Activated naive CD8-positive, alpha-beta T cell treated with anti-CD3 and anti-CD28 coated beads, Interleukin-2, amount 50 U/mL, for 16 hours (primary cell): Measurements from ENCODE around the gene MAPRE3.

ENCODE experiments used
- DNase-seq: peaks from one replicate; pipeline ENCODE4 v3.0.0-alpha.2; 2020; ENCODE audit warnings: low read depth, low spot score

MAPRE3 gene

DNA sequence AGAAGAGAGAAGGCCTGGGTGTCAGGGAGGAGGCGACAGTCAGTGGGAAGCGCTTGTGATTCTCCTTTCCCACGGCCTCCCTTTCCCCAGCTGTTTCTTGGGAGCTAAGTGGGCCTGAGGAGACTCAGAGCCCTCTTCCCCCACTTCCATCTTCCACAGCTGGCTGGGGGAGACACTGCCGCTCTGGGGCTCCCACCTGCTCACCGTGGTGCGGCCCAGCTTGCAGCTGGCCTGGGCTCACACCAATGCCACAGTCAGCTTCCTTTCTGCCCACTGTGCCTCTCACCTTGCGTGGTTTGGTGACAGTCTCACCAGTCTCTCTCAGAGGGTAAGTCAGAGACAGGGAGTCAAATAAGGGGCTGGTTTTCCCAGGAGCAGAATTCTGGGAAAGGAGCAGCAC, 69.4 kb downstream of the MAPRE3 start:
- no peak for DNase-seq

DNA sequence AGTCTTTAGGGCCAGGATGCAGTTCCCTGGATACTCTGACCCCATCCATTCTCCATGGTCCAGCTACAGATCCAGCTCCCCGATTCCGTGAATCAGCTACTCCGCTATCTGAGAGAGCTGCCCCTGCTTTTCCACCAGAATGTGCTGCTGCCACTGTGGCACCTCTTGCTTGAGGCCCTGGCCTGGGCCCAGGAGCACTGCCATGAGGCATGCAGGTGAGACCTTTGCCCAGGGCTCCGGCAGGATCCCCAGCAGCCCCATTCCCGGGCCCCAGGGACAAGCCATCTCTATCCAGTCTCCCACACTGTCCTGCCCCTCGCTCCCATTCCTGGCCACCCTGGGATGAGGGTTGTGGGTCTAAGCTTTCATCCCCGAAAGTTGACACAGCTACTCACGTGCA, 69.8 kb downstream of the MAPRE3 start:
- no peak for DNase-seq

DNA sequence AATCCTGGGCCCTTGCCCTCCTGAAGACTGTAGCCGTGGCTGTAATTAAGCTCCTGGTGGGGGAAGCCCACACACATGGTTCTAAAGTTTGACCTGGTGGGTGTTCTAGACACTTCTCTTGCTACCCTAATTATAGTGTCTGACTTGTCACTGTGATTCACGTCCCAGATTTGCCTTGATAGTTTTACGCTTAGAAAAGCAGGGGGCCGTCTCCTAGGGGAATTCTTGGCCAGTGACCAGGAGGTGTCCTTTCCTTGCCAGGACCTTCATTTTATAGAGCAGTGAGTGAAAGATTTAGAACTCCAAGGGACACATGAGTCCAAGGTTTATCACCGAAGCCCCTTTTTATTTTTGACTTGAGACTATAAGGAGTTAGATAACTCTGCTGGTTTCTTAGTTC, 71.3 kb downstream of the MAPRE3 start:
- DNase-seq: no peak

DNA sequence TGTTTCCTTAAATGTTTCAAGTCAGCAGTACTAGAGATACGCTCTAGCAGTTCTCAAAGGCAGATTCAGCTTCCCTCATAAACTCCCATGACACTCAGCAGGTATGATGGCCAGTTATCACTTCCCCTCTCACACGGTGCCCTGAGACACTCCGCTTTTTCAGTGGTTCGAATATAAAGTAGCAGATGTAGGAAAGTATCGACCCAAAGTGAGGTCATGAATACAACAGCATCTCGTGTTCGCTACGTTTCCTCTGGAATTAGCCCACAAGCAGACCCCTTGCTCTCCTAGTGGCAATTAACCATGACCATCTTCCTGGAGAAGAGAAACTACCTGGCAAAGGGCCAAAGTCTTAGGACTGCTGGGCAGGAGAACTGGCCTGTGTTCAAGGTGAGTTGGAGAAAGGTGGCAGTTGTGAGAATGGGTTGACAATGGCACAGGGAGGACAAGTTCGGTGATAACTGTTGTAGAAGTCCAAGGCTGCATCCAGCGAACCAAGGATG, 71.8 kb downstream of the MAPRE3 start:
- no peak for DNase-seq

DNA sequence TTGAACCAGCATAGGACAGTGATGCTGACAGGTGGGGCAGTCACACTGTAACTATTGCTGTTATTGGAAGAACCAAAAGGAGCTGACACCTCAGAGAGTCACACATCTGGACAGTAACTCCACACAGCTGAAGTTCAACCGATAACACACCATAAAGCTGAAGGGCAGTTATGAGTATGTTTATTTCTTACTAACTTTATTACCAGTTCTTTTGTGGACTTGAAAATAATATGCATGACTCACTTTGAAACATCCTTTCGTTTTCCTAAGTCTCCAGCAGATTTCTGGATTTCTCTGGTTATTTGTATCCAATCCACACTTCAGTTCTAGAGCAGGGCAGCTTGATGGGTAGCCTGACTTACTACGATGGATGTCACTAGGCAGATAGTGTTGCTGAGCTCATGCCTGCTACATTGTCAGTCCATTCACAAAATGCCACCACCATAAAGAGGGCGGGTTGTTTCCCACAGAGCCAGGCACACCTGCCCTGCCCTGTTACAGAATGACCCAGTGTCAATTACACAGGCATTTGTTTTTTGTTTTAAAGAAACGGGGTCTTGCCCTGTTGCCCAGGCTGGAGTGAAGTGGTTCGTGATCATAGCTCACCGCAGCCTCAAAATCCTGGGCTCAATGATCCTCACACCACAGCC, 72.7 kb downstream of the MAPRE3 start:
- no peak for DNase-seq

DNA sequence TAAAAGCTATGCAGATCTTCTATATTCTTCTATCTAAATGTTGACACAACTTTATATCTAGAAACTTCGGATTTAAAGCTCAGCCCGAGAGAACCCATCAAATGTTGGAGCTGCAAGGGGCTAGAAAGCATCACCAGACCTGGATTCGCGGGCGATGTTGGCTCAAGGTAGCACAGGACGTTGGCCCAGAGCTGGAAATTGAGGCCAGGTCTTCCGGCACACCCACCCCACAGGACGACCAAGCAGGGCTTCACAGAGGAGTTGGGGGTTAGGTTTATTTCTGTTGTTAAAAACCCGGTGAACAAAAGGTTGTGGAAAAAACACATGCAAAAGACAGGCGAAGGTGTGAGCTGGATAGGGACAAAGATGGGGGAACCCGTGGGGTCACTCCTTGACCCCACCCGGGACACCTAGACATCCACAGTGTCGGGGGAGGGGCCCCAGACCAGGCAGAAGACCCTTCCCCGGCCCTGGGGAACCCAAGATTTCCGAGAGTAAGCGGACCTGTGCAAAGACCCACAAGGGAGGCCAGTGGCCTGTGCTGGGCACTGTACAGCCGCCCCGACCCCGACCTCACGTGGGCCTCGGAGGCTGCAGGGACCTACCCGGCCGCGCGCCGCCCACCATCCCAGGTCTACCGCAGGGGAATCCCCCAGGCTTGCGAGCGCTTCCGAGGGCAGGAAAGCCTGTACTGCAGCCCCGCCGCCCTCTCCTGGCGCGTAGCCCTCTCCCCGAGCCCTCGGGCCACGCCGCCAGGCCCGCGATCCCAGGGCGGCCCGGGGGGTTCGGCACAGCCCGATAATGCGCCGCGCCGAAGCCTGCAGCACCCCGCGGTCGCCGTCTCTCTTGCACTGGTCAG, 79.2 kb downstream of the MAPRE3 start:
- DNase-seq: peak; percentile 31

DNA sequence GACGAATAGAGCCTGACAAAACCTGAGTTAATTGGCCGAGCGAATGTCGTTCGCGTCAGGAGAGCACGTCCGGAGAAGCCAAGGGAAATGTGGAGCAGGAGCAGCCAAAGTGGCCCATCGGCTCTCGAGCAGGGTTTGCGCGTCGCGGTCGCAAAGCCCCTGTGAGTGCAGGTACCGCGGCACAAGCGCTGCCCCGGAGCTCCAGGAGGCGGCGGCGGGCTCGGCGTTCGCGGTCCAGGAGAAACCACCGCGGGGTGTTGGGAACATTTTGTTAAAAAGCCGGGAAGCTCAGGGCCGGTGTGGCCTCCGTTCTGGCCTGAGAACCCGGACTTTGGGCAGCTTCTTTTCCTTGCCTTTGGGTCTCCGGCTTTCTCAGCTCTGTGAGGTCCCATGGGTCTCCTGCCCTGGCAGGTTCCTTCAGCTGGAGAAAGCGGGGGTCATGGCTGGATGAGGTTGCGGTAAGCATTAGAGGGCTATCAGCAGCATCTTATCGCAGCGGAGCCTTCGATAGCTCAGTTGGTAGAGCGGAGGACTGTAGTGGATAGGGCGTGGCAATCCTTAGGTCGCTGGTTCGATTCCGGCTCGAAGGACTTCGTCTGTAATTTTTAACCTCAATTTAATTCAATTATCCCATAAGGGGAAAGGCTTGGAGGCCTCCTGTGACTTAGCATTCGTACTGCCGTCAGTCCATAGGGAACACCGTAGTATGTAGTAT, 80.0 kb downstream of the MAPRE3 start:
- peak; percentile 75 for DNase-seq

DNA sequence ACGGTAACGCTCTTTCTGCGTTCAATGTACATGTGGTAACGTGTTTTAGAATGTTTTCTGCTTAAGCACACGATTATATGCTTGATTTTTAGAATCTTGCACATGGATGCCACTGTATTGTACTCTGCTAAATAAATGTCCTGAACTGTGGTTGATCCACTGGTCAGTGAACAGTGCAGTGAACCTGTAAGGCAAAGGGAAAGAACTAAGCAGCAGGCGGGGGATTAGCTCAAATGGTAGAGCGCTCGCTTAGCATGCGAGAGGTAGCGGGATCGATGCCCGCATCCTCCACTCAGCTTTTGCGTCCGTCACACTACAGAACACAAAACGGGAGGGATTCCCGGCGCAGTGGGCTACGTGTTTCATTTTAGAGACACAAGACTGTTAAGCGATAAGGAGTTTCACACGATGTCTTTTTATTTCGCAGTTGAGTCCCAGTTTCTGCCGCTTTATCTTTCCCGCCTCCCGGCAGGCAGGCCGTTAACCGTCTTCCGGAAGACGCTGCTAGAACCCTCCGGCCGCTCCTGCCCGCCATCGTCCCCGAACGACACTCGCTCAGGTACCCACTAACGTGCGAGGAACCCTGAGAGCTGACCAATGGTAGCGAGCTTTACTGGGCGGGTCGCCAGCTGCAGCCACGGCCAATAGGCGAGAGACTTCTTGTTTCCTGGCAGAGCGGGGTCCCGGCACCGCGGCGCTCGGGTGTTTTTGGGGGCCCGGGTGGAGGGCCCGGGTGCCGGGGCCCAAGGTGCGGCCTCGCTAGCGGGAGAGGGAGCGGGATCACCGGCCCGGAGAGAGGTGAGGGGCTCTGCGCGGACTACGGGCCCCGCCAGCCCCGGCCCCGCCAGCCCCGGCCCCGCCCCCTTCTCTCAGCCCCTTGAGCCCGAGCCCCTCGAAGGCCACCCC, 80.8 kb downstream of the MAPRE3 start, which contains the start of gene AGBL5:
Gene AGBL5 (plus strand): TSS at position 673 of the 906 bp plus-strand sequence. CDS start 1,291 bp downstream, outside the sequence.
- DNase-seq: peak; percentile 82

DNA sequence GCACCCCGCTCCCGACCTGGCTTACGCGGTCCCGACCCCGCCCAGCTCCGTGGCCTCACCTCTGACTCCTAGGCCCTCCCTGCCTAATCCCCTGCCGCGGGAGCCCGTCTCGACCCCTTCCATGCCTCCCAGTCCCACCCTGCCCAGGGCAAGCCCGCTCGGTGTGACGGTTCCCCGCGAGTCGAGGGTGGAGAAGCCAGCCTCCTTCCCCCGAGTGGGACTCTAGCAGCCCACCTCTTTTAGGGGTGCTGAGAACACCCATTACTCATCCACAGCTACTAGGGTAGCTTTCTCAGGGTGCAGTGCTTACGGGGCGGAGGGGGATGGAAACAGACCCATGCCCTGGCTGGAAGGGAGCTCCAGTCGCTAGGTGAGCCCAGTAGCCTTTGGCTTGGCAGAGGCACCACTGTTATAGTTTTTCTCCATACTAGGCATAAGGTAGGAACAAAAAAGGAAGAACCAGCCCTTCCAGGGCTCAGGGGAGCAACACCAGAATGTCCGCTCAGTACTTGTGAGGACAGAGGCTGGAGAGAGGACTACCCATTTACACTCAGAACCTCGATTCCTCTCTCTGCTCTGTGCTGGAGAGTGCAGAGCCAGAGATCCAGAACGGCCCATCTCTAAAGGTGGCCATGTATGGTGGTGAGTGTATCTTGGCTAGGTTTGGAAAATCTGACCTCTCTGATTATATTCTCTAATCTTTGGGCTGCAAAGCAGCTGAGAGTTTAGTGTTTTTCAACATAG, 81.6 kb downstream of the MAPRE3 start:
- no peak for DNase-seq

DNA sequence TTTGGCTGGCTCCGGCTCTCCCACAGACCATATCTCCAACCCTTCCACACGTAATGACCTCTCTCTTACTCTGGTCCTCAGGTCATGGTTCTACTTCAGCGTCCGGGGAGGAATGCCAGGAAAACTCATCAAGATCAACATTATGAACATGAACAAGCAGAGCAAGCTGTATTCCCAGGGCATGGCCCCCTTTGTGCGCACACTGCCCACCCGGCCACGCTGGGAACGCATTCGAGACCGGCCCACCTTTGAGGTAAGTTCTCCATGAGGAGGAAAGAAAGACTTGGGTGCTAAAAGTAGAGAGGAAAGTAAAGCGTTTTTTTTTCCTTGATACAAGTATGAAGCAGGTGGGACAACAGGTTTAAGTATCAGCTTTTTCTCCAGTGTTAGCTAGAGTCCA, 82.9 kb downstream of the MAPRE3 start:
- DNase-seq: no peak

DNA sequence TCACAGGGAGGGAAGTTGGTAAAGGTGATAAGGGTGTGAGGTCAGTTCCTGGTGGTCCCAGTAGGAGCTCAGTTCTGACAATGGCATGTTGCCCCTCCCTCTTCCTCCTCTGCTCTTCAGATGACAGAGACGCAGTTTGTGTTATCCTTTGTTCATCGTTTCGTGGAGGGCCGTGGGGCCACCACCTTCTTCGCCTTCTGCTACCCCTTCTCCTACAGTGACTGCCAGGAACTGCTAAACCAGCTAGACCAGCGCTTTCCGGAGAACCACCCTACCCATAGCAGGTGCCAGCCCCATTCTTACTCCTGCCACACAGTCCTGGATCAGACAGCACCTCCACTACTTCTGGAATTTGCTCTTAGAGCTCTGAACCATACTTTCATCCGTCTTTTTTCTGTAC, 83.3 kb downstream of the MAPRE3 start:
- DNase-seq: no peak

DNA sequence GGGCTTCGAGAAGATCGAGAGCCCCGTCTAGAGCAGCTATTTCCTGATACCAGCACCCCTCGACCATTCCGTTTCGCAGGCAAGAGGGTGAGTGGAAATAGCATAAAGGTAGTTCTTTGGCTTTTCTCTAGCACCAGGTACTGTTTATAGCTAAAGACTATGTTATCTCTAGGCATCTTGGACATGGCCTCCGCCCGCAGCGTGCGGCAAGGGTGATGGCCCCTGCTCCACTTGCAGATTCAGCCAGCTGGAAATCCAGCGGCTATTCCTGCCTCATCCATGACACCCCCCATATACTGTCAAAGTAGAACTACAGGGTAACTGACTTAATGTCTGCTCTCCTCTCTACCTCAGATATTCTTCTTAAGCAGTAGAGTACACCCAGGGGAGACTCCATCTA, 84.3 kb downstream of the MAPRE3 start:
- no peak for DNase-seq

DNA sequence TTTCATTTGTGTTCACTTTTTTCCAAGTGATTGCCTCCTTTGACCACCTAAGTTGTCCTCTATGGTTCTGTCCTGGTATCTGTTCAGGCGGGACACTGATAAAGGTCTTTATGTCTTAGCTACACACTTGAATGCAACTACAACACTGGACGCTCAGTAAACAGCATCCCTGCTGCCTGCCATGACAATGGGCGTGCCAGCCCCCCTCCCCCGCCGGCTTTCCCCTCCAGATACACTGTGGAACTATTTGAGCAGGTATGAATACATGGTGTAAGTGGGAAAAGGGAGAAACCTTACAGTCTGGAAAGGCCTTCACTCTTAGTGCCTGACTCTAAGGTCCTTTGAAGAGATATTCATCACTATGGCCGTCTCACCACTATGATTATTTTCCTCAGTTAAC, 86.7 kb downstream of the MAPRE3 start:
- no peak for DNase-seq

DNA sequence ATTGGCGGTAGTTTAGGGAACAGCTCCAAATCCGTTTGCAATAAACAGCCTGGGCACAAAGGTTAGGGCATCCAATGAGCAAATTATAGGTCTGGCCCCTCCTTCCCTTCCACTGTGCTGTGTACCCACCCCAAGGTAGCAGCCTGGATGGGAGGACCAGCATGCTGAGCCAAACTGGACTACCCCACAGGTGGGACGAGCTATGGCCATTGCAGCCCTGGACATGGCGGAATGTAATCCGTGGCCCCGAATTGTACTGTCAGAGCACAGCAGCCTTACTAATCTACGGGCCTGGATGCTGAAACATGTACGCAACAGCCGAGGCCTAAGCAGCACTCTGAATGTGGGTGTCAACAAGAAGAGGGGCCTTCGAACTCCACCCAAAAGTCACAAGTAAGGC, 87.8 kb downstream of the MAPRE3 start:
- no peak for DNase-seq

DNA sequence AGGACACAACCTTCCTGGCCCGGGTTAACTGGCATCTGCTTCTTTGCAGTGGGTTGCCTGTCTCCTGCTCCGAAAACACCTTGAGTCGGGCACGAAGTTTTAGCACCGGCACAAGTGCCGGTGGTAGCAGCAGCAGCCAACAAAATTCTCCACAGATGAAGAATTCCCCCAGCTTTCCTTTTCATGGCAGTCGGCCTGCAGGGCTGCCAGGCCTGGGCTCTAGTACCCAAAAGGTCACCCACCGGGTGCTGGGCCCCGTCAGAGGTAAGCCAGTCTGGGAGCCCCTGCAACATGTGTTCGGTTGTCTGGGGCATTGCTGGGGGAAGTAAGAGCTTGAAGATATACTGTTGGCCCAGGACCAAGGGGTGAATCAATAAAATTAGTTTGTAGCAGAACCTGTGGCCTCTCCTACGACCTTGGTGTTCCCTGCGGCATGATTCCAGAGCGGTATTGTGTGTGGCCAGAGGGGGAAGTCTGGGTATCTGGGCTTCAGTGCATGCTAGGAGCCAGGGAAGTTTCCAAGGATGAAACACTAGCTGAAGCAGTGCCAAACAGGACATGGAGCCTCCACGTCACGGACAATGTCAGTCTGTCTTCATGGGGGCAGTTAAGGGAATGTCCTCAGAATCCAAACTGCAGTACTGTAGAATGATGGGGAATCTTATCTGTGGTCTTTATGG, 88.8 kb downstream of the MAPRE3 start:
- DNase-seq: no peak

DNA sequence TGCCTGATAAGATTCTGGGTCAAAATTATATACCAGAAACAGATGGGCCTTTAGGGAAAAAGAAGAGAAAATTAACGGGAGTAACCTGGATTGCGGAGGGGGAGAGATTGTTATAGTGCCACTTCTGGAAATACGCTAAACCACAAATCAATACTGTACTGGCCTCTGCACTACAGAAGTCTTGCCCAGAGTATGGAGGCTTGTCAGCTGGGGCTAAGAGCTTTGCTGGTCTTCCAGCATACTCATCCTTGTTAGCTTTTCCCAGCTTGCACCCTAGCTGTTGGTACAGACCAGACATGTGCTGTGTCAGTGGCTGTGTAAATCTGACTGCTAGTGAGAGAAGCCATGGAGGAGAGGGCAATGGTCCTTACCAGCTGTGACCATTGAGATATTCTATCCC, 89.9 kb downstream of the MAPRE3 start:
- no peak for DNase-seq

DNA sequence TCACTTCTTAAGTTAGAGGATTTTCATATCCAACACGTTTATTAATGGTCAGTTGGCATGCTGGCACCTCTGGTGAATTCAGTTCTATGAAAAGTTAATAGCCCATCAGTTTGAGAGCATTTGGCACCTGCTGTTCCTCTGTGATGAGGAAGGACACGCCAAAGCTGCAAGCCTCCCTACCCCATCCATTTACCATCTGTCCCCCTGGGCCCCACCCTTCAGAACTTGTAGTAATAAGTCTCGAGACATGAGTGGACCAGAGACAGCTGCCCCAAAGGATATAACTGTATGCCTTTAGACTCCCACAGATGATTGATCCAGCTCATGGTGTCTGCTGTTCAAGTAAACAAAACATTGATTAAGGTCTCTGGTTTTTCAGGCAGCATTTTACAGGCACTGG, 94.7 kb downstream of the MAPRE3 start:
- no peak for DNase-seq

DNA sequence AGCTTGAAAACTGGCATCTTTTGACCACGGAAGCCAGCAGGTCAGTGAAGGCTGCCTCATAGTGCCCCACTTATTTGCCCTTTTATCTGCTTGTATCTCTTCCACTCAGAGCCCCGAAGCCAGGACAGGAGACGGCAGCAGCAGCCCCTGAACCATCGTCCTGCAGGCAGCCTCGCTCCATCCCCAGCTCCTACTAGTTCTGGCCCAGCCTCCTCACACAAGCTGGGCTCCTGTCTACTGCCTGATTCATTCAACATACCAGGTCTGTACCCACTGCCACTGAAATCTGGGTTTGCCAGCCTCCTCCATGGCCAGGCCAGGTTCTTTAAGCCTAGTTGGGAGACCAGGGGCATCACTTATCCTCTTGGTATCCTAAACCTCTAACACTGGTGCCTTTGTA, 96.9 kb downstream of the MAPRE3 start:
- DNase-seq: no peak

DNA sequence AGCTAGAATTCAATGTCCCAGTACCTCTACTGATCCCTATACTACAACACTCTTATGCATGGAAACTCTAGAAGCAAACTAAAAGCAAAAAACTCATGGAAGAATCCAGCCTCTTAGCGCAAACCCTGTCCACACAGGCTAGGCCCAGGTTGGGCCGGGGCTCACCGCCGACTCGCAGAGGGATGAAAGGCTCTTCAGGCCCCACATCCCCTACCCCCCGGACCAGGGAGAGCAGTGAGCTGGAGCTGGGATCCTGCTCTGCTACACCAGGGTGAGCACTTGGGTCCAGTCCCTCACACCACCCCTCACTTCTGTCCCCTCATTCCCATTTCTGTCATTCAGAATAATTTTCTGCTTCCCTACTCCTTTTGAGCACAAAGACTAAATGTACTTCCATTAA, 99.0 kb downstream of the MAPRE3 start:
- DNase-seq: no peak
